Measurements from ENCODE around the gene VSIG8. TPM values are rescaled to one million over a fixed set of nuclear protein-coding genes. Genes with fewer than 3 reads are reported as not detected.

Gene VSIG8
- total RNA-seq, 4 donors from 2014 or later: 0.11 TPM; not detected in 3

GRCh38 chr1:159843459-159843858 is 19.0 kb downstream of the VSIG8 start:
- TF ChIP-seq POLR2A (IDR thresholded peaks at IDR 0.05) (no peak), CTCF (IDR thresholded peaks at IDR 0.05) (no peak)
- no peaks in the 10 kb centered on the region for H3K9me3 ChIP-seq
- H3K27me3 ChIP-seq: no peaks in the 10 kb centered on the region
- no peaks in the 10 kb centered on the region for H3K4me1 ChIP-seq
- DNase-seq: no peak
- intact Hi-C loops (cut with DNase I): no loop called here
- 79 to 94% methylated on average over 4 of the region's 4 CpGs for WGBS, 2 donors
- H3K4me3 ChIP-seq (replicated peaks in 1 of 3): no peak overlapping the region
- no peaks in the 10 kb centered on the region for H3K36me3 ChIP-seq
- no peak overlapping the region for H3K27ac ChIP-seq

GRCh38 chr1:159841749-159842148 is 20.7 kb downstream of the VSIG8 start:
- Histone ChIP-seq H3K9me3 (no peaks in the 10 kb centered on the region), H3K36me3 (no peaks in the 10 kb centered on the region), H3K4me3 (replicated peaks in 1 of 3) (no peak overlapping the region), H3K4me1 (no peaks in the 10 kb centered on the region), H3K27ac (no peak overlapping the region), H3K27me3 (no peaks in the 10 kb centered on the region)
- intact Hi-C loops (cut with DNase I): no loop called here
- DNase-seq: no peak
- TF ChIP-seq POLR2A (IDR thresholded peaks at IDR 0.05) (no peak), CTCF (IDR thresholded peaks at IDR 0.05) (no peak)
- 78 to 79% methylated on average over 2 of the region's 2 CpGs for WGBS, 2 donors

- DNase-seq: no peak
- Histone ChIP-seq H3K4me3 (replicated peaks in 1 of 3) (no peak overlapping the region), H3K4me1 (no peaks in the 10 kb centered on the region), H3K9me3 (no peaks in the 10 kb centered on the region), H3K27me3 (no peaks in the 10 kb centered on the region), H3K27ac (no peak overlapping the region), H3K36me3 (no peaks in the 10 kb centered on the region)
- WGBS, 2 donors: 89 to 95% methylated on average over 5 of the region's 5 CpGs
- TF ChIP-seq POLR2A (IDR thresholded peaks at IDR 0.05): no peak
- TF ChIP-seq CTCF (IDR thresholded peaks at IDR 0.05): no peak
- intact Hi-C loops (cut with DNase I): no loop called here
Measured at GRCh38 chr1:159839116-159839849, 23.2 kb downstream of the VSIG8 start.

- Histone ChIP-seq H3K9me3 (no peaks in the 10 kb centered on the region), H3K4me3 (replicated peaks in 1 of 3) (no peak overlapping the region), H3K36me3 (no peaks in the 10 kb centered on the region), H3K4me1 (no peaks in the 10 kb centered on the region), H3K27ac (no peak overlapping the region), H3K27me3 (no peaks in the 10 kb centered on the region)
- TF ChIP-seq CTCF (IDR thresholded peaks at IDR 0.05) (no peak), POLR2A (IDR thresholded peaks at IDR 0.05) (no peak)
- intact Hi-C loops (cut with DNase I): no loop called here
- WGBS, 2 donors: 87 to 96% methylated on average over 1 of the region's 1 CpG
- no peak for DNase-seq
Measured at GRCh38 chr1:159838715-159839114, 23.7 kb downstream of the VSIG8 start.

- WGBS, 2 donors: 82 to 86% methylated on average over 8 of the region's 8 CpGs
- Histone ChIP-seq H3K27ac (no peak overlapping the region), H3K27me3 (no peaks in the 10 kb centered on the region), H3K36me3 (no peaks in the 10 kb centered on the region), H3K4me3 (replicated peaks in 1 of 3) (no peak overlapping the region), H3K4me1 (no peaks in the 10 kb centered on the region), H3K9me3 (no peaks in the 10 kb centered on the region)
- no peak for DNase-seq
- intact Hi-C loops (cut with DNase I): no loop called here
- no peak for TF ChIP-seq POLR2A (IDR thresholded peaks at IDR 0.05)
- TF ChIP-seq CTCF (IDR thresholded peaks at IDR 0.05): no peak
Measured at GRCh38 chr1:159835862-159836525, 26.5 kb downstream of the VSIG8 start.

Data from thyroid gland (tissue), 4 donors.